HL-60 (cell line): ENCODE data around the gene ASPDH.

Experiments used
- DNase-seq, 2 experiments: peaks; one replicate each; pipeline ENCODE4 v3.0.0-alpha.2; 2010 to 2020; ENCODE audit warnings: low read depth in 1 of 2, low spot score in 1 of 2
- H3K27ac ChIP-seq: fragments of 250-450 bp; sonication (Bioruptor Pico); replicated peaks from 2 replicates; pipeline ENCODE4 v1.5.1; 2020; ENCODE audit warnings: mild to moderate bottlenecking, moderate library complexity
- H3K27me3 ChIP-seq: fragments of 250-450 bp; sonication (Bioruptor Pico); 2 replicates; pipeline ENCODE4 v1.5.1; 2021; ENCODE audit warnings: mild to moderate bottlenecking, moderate library complexity; ENCODE audit not compliant: insufficient read depth, poor library complexity, severe bottlenecking
- H3K4me3 ChIP-seq: replicated peaks from 2 replicates; pipeline ENCODE4 v1.5.1; 2011; ENCODE audit warnings: mild to moderate bottlenecking, control low read depth, low read length; ENCODE audit not compliant: insufficient read depth
- GABPA ChIP-seq: IDR thresholded peaks from 2 replicates; pipeline ENCODE4 v1.6.1; 2012; ENCODE audit warnings: low read depth
- POLR2AphosphoS5 ChIP-seq: IDR thresholded peaks from 2 replicates; pipeline ENCODE4 v1.6.1; 2012; ENCODE audit warnings: low read depth
- REST ChIP-seq: IDR thresholded peaks from 2 replicates; pipeline ENCODE4 v1.6.1; 2012; ENCODE audit warnings: low read depth; ENCODE audit not compliant: insufficient replicate concordance
- SPI1 ChIP-seq: IDR thresholded peaks from 2 replicates; pipeline ENCODE4 v1.6.1; 2012; ENCODE audit warnings: low read depth, mild to moderate bottlenecking, borderline replicate concordance
- TF ChIP-seq, protein P1 (sequence below): IDR thresholded peaks from one replicate; pipeline ENCODE4 v1.5.1; 2011; ENCODE audit warnings: low read length, control low read depth, inconsistent platforms; ENCODE audit not compliant: insufficient read depth

The ASPDH gene

GRCh38 chr19:50489461-50490011 is 24.2 kb downstream of the ASPDH start:
- H3K27ac ChIP-seq = no peak overlapping the region
- TF ChIP-seq REST = no peak
- H3K27me3 ChIP-seq = peaks cover 2% of the 10 kb centered on the region
- no peak for DNase-seq
- no peak overlapping the region for H3K4me3 ChIP-seq

DNA sequence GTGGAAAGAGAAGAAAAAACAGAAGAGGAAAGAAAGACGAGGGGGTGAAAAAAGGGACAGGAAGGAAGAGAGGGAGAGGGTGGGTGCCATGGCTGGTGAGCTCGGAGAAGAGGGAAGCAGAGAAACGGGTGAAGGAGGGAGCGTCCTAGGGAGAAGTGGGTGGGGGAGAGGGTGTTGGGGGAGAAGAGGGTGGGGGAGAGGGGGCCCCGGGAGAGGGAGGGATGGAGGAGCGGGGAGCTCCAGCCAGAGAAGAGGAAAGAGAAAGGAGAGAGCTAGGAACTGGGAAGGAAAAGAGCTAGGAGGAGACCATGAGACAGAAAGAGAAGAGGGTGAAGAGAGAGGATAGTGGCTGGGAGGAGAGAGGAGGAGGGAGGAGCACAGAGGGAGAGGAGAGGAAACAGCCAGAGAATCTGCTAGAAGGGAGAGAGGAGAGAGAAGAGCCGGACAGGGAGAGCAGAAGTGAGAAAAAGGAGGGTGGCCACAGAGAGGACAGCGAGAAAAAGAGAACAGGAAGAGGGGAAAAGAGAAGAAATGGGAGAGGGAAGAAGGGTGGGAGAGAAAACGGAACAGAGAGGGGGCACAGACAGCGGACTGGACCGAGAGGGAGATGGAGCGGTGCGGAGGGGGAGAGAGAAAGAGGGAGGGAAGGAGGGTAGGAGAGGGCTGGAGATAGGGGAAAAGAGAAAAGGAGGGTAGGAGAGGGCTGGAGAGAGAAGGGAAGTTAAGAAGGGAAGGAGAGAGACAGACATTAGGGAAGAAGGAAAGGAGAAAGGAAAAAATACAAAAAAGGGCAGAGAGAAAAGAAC is 25.1 kb downstream of the ASPDH start:
- H3K27me3 ChIP-seq = peaks cover 2% of the 10 kb centered on the region

GRCh38 chr19:50486823-50487515 is 26.7 kb downstream of the ASPDH start:
- peak; percentile 26 to 43 for DNase-seq
- TF ChIP-seq POLR2AphosphoS5 = no peak
- TF ChIP-seq REST = no peak
- no peak for TF ChIP-seq GABPA
- TF ChIP-seq SPI1 = no peak
- TF ChIP-seq, protein P1, sequence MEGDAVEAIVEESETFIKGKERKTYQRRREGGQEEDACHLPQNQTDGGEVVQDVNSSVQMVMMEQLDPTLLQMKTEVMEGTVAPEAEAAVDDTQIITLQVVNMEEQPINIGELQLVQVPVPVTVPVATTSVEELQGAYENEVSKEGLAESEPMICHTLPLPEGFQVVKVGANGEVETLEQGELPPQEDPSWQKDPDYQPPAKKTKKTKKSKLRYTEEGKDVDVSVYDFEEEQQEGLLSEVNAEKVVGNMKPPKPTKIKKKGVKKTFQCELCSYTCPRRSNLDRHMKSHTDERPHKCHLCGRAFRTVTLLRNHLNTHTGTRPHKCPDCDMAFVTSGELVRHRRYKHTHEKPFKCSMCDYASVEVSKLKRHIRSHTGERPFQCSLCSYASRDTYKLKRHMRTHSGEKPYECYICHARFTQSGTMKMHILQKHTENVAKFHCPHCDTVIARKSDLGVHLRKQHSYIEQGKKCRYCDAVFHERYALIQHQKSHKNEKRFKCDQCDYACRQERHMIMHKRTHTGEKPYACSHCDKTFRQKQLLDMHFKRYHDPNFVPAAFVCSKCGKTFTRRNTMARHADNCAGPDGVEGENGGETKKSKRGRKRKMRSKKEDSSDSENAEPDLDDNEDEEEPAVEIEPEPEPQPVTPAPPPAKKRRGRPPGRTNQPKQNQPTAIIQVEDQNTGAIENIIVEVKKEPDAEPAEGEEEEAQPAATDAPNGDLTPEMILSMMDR = no peak
- H3K27ac ChIP-seq = no peak overlapping the region

More for the DNA sequence above, 25.1 kb downstream of the ASPDH start:
- Histone ChIP-seq H3K27ac (no peak overlapping the region), H3K4me3 (peak overlapping the region; percentile 11; the same call in 1 of the 2 replicates)
- peak; percentile 7 to 48 for DNase-seq
- no peak for TF ChIP-seq REST
- no peak for TF ChIP-seq SPI1
- no peak for TF ChIP-seq POLR2AphosphoS5
- TF ChIP-seq GABPA = no peak
- TF ChIP-seq, protein P1 = no peak

More at GRCh38 chr19:50486823-50487515, 26.7 kb downstream of the ASPDH start:
- no peak overlapping the region for H3K4me3 ChIP-seq
- H3K27me3 ChIP-seq = peaks cover 2% of the 10 kb centered on the region
